ENCODE data around the gene FZD1.

FZD1 gene

DNA sequence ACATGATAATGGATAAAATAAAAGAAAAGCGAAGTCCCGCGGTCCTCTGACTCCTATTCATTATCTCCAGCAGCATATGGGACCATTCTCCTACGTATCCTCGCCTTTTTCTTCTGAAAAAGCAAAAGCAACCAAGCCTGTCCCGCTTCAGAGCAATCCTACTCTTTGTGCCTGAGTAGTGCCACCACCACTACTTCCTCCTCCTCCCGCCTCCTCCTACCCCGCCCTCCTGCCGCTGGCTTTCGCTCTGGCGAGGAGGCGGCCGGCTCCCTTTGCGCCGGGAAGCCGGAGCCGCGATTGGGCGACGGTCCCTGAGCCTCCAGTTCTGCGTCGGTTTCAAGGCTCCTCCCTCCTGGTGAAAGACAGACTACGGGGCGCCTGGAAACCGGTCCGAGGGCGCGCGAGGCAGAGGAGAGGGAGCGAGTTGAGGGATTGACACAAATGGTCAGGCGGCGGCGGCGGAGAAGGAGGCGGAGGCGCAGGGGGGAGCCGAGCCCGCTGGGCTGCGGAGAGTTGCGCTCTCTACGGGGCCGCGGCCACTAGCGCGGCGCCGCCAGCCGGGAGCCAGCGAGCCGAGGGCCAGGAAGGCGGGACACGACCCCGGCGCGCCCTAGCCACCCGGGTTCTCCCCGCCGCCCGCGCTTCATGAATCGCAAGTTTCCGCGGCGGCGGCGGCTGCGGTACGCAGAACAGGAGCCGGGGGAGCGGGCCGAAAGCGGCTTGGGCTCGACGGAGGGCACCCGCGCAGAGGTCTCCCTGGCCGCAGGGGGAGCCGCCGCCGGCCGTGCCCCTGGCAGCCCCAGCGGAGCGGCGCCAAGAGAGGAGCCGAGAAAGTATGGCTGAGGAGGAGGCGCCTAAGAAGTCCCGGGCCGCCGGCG, at the start of gene FZD1:
TSS of gene FZD1 (plus strand) at position 388 of the 878 bp plus-strand sequence. CDS start at position 836, 448 bp downstream.
- TF ChIP-seq EZH2phosphoT487 (conservative IDR thresholded peaks at IDR 0.05; ENCODE audit: low read length), result no peak
- TF ChIP-seq, protein P1, sequence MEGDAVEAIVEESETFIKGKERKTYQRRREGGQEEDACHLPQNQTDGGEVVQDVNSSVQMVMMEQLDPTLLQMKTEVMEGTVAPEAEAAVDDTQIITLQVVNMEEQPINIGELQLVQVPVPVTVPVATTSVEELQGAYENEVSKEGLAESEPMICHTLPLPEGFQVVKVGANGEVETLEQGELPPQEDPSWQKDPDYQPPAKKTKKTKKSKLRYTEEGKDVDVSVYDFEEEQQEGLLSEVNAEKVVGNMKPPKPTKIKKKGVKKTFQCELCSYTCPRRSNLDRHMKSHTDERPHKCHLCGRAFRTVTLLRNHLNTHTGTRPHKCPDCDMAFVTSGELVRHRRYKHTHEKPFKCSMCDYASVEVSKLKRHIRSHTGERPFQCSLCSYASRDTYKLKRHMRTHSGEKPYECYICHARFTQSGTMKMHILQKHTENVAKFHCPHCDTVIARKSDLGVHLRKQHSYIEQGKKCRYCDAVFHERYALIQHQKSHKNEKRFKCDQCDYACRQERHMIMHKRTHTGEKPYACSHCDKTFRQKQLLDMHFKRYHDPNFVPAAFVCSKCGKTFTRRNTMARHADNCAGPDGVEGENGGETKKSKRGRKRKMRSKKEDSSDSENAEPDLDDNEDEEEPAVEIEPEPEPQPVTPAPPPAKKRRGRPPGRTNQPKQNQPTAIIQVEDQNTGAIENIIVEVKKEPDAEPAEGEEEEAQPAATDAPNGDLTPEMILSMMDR (IDR thresholded peaks at IDR 0.05; ENCODE audit: insufficient read depth, low read length, poor library complexity, severe bottlenecking), result no peak
- Histone ChIP-seq H3K79me2 (ENCODE audit: insufficient read depth, low read length) (no peaks in the 10 kb centered on the region), H3K4me3 (ENCODE audit: insufficient read depth, low read length, poor library complexity, severe bottlenecking) (peak within 1 kb of the TSS; percentile 79), H2AFZ (ENCODE audit: low read depth, low read length, severe bottlenecking) (peak within 1 kb of the TSS; percentile 36), H4K20me1 (ENCODE audit: low read depth, low read length) (no peaks in the 10 kb centered on the region; the same call in 1 of the 2 replicates), H3K9me3 (ENCODE audit: insufficient read depth, low read length) (no peaks in the 10 kb centered on the region), H3K36me3 (ENCODE audit: low read length) (no peaks in the 10 kb centered on the region), H3K27me3 (ENCODE audit: low read length) (no peaks in the 10 kb centered on the region), H3K4me2 (ENCODE audit: low read depth, low read length, poor library complexity, severe bottlenecking) (peak within 1 kb of the TSS; percentile 60), H3K27ac (ENCODE audit: low read depth, low read length) (no peak within 1 kb of the TSS), H3K9me2 (replicated peaks; ENCODE audit: insufficient read depth, low read length) (no peaks in the 10 kb centered on the region), H3F3A (ENCODE audit: insufficient read depth) (peaks cover 3% of the 10 kb centered on the region; the same call in 1 of the 2 replicates), H3K9ac (ENCODE audit: low read length) (peak within 1 kb of the TSS; percentile 72)

GRCh38 chr7:91226411-91226810, 37.8 kb upstream of the FZD1 start:
- Histone ChIP-seq H3K9me2 (replicated peaks; ENCODE audit: insufficient read depth, low read length) (no peaks in the 10 kb centered on the region), H3K36me3 (ENCODE audit: low read length) (no peaks in the 10 kb centered on the region), H3K4me2 (ENCODE audit: low read depth, low read length, poor library complexity, severe bottlenecking) (no peak overlapping the region), H3K27me3 (ENCODE audit: low read length) (no peaks in the 10 kb centered on the region), H3F3A (ENCODE audit: insufficient read depth) (no peaks in the 10 kb centered on the region), H2AFZ (ENCODE audit: low read depth, low read length, severe bottlenecking) (no peak overlapping the region), H3K79me2 (ENCODE audit: insufficient read depth, low read length) (no peaks in the 10 kb centered on the region), H4K20me1 (ENCODE audit: low read depth, low read length) (no peaks in the 10 kb centered on the region), H3K9me3 (ENCODE audit: insufficient read depth, low read length) (no peaks in the 10 kb centered on the region), H3K27ac (ENCODE audit: low read depth, low read length) (no peak overlapping the region), H3K9ac (ENCODE audit: low read length) (no peak overlapping the region), H3K4me3 (ENCODE audit: insufficient read depth, low read length, poor library complexity, severe bottlenecking) (no peak overlapping the region)
- no peak for TF ChIP-seq EZH2phosphoT487 (conservative IDR thresholded peaks at IDR 0.05; ENCODE audit: low read length)

DNA sequence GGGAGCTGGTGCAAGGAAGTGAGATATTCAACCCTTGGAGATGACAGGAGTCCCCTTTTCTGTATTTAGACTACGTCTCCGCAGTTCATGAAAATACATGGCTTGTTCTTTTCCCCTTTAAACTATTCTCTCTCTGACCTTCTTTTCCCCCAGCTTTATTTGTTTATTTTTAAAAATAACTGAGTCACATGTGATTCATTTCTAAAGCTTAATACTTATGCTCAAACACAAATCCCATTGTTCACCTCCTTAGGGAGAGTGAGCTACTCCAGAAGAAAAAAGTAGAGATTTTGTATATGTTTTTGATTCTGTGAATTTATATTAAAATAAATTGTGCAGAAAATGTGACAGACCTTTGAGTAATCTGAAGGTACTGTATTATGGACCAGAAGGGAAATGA, 35.9 kb upstream of the FZD1 start:
- Histone ChIP-seq H3K27me3 (ENCODE audit: low read length) (no peaks in the 10 kb centered on the region), H3K36me3 (ENCODE audit: low read length) (no peaks in the 10 kb centered on the region), H3K4me3 (ENCODE audit: insufficient read depth, low read length, poor library complexity, severe bottlenecking) (no peak overlapping the region), H2AFZ (ENCODE audit: low read depth, low read length, severe bottlenecking) (no peak overlapping the region), H3K9me2 (replicated peaks; ENCODE audit: insufficient read depth, low read length) (no peaks in the 10 kb centered on the region), H3K9me3 (ENCODE audit: insufficient read depth, low read length) (no peaks in the 10 kb centered on the region), H3K27ac (ENCODE audit: low read depth, low read length) (no peak overlapping the region), H3K4me2 (ENCODE audit: low read depth, low read length, poor library complexity, severe bottlenecking) (no peak overlapping the region), H3F3A (ENCODE audit: insufficient read depth) (no peaks in the 10 kb centered on the region), H3K9ac (ENCODE audit: low read length) (no peak overlapping the region), H4K20me1 (ENCODE audit: low read depth, low read length) (no peaks in the 10 kb centered on the region), H3K79me2 (ENCODE audit: insufficient read depth, low read length) (no peaks in the 10 kb centered on the region)
- TF ChIP-seq, protein P1 (IDR thresholded peaks at IDR 0.05; ENCODE audit: insufficient read depth, low read length, poor library complexity, severe bottlenecking), result no peak
- TF ChIP-seq EZH2phosphoT487 (conservative IDR thresholded peaks at IDR 0.05; ENCODE audit: low read length), result no peak

All from SU-DHL-6 (cell line).